GM12874 (cell line): Measurements from ENCODE around the gene CYP2J2.

Source experiments
- TF ChIP-seq, protein P1 (sequence below): IDR thresholded peaks from 2 replicates; pipeline ENCODE4 v1.5.1; 2011; ENCODE audit warnings: low read depth, mild to moderate bottlenecking, control low read depth, low read length, moderate library complexity; ENCODE audit not compliant: insufficient read depth

CYP2J2 gene

DNA sequence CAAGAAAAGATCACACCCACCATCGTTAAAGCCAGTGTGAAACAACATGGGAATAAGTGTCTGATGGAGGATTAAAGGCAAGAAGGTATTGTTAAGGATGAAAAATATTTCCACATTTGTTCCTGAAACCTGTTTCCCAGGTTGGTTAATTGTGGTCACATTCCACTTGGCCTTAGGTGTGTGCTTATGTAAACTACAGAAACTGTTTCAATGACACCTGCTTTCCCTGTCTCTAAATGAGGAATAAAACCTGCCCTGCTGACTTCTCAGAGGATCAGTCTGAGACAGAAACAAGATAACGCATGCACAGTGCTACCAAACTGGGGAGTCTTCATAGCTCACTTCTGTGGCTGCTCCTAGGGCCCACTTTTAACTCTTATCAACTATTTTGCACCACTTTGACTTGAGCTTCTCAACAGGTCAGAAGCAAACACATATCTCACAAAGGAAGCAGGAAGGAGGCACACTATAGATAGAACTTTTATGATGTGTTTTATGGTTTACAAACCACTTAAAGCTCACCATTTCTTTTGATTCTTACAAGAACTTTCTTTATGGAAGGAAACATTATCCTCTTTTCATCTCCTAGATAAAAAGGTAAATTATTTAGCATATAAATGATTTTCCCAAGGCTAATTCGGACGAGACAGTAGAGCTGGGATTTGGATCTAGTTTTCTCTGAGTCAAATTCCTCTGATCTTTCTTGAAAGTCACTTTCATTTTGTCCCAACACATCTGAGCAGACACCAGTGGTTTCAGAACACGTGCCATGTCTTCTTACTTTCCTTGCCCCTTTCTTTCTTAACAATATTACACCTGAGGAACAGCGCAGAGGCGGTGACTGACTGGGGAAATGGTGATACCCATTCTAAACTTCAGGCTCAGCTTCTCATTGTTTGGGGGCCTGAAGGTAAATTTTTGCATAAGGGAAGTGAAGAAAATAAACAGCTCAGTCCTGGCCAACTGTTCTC is 33.4 kb downstream of the CYP2J2 start:
- TF ChIP-seq, protein P1, sequence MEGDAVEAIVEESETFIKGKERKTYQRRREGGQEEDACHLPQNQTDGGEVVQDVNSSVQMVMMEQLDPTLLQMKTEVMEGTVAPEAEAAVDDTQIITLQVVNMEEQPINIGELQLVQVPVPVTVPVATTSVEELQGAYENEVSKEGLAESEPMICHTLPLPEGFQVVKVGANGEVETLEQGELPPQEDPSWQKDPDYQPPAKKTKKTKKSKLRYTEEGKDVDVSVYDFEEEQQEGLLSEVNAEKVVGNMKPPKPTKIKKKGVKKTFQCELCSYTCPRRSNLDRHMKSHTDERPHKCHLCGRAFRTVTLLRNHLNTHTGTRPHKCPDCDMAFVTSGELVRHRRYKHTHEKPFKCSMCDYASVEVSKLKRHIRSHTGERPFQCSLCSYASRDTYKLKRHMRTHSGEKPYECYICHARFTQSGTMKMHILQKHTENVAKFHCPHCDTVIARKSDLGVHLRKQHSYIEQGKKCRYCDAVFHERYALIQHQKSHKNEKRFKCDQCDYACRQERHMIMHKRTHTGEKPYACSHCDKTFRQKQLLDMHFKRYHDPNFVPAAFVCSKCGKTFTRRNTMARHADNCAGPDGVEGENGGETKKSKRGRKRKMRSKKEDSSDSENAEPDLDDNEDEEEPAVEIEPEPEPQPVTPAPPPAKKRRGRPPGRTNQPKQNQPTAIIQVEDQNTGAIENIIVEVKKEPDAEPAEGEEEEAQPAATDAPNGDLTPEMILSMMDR = no peak

DNA sequence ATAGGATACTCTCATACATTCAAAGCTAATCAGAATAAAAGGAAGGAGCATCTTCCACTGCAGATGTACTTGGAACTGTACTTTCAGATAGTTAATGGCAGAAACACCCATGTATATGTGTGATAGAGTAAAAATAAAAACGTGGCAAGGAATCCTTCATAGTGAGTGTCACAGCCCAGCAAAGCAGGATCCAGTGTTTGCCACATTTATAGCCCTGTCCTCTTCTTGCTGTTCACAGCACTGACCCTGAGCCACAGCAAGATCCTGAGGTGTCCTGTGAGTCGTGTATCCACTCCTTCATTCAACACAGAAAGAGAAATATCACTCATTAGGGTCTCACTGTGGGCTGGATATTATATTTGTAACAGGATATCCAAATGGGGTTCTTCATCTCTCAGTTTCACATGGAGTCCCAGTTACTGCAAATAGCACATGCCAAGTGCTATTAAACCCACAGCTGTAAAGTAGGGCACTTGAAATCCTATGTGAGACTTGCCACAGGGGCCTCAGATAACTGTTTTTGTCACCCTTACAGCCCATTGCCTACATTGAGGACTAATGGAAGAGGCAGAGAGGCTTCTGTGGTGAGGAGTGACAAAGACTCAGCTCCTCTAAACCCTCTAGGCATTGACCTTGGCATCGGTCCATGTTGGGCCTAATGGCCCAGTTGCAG is 41.3 kb downstream of the CYP2J2 start:
- TF ChIP-seq, protein P1 = no peak

DNA sequence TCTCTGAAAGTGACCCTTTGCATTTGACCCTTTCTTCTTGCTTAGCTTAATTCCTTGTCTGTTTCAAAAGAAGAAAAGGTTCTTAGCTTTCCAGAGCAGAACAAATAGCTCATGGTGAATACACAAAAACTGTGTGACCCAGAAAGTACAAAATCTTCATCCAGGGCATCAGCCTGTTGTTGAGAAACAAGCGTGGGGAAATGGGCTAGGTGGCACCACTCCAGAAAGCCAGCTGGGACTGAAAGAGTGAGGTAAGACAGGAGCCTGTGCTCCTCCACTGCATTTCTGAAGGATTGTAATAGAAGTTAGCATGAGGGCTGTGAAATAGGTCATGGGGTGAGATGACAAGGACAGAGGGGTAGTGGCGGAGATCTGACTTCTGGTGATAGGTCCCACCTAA is 45.8 kb downstream of the CYP2J2 start:
- TF ChIP-seq, protein P1 = no peak

DNA sequence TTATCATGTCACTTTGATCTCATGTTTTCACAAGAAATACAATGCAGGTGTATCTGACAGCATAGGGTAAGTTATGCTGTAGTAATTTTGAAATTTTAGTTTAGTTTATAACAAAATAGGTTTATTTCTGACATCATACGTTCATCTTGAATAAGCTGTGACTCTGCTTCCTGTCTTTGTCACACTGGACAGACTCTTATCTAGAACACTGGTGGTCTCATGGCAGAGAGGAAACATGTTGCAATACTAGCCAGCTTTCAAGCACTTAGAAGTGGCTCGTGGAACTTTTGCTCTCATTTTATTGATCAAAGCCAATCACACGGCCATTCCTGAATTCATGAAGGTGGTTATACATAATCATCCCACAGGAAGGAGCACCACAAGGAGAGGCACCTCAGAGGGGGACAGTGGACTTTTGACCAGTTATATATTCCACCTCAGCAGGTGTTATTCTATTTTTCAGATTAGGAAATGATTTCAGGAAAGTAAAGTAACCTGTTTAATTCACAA is 46.5 kb downstream of the CYP2J2 start:
- TF ChIP-seq, protein P1 = no peak

DNA sequence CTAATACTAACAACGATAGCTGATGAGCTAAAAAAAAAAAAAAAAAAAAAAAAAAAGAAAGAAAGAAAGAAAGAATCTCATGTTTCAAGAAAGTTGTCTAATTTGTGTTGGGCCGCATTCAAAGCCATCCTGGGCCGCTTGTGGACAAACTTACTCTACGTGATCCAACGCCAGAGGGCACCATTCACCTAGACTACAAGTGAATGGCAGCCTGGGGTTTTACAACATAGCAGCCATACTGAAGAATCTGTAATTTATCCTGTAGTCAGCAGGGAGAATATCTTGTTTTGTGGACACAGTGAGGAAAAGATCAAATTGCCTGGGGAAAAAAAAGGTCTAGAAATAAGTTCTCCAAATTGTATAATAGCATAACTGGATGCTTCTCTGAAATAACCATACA is 47.0 kb downstream of the CYP2J2 start:
- TF ChIP-seq, protein P1 = peak; percentile 51

DNA sequence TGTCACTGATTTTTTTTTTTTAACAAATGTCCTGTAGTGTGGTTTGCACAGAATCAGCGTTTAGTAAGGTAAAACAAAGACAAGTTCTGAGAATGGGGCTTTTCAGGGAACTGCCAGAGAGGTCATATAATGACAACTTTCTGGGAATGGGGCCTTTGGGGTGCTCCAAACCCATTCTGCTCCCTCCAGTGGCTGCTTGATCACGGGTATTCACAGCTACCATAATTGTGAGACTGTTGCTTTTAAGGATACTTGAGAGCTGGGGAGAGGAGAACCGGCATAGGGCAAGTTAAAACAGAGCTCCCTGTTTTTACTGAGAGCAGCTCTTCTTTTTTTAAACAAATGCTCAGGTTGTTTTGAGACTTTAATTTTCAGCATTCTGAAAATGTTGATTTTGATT is 48.2 kb downstream of the CYP2J2 start:
- TF ChIP-seq, protein P1 = no peak

DNA sequence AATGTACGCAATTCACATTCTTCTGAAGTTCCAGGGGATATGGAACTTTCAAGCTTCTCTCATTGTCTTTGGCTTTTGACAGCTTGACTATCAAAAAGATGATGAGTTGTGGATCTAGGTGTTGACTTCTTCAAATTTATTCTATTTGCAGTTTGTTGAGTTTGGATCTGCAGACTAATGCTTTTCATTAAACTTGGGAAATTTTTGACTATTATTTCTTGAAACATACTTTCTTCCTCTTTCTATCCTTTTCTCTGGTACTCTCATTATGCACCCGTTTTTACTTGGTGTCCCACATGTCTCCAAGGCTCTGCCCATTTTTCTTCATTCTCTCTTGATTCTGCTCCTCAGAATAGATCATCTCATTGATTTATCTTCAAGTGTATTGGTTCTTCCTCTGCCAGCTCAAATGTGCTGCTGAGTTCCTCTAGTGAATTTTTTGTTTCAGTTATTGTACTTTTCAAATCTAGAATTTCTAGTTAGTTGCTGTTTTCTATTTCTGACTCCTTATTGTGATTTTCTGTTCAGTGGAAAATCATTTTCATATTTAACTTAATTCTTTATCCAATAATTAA is 49.4 kb downstream of the CYP2J2 start:
- TF ChIP-seq, protein P1 = no peak
